Liver (tissue), 3 donors: Measurements from ENCODE around the gene TRMT44.

Source experiments
- FOXA1 ChIP-seq: IDR thresholded peaks from 2 replicates; pipeline ENCODE4 v1.6.1; 2016; ENCODE audit warnings: antibody characterized with exemption
- NR2F2 ChIP-seq: IDR thresholded peaks from 2 replicates; pipeline ENCODE4 v1.6.1; 2016; ENCODE audit warnings: antibody characterized with exemption
- YY1 ChIP-seq: IDR thresholded peaks from 2 replicates; pipeline ENCODE4 v1.6.1; 2016; ENCODE audit warnings: antibody characterized with exemption, mild to moderate bottlenecking
- TF ChIP-seq, protein P1 (sequence below): IDR thresholded peaks from 2 replicates; pipeline ENCODE4 v1.6.1; 2016; ENCODE audit warnings: antibody characterized with exemption
- TF ChIP-seq, protein P2 (sequence below): fragments of 150-350 bp; IDR thresholded peaks from 2 replicates; pipeline ENCODE4 v1.5.1; 2017; ENCODE audit warnings: improper control_type of control experiment, low read depth, low read length; ENCODE audit not compliant: missing input control
- TF ChIP-seq, protein P3 (sequence below): IDR thresholded peaks from 2 replicates; pipeline ENCODE4 v1.6.1; 2016; ENCODE audit warnings: antibody characterized with exemption
- TF ChIP-seq, protein P4 (sequence below): IDR thresholded peaks from 2 replicates; pipeline ENCODE4 v1.6.1; 2016; ENCODE audit warnings: antibody characterized with exemption
- donor health status: healthy.
- donor health status: healthy.

DNA sequence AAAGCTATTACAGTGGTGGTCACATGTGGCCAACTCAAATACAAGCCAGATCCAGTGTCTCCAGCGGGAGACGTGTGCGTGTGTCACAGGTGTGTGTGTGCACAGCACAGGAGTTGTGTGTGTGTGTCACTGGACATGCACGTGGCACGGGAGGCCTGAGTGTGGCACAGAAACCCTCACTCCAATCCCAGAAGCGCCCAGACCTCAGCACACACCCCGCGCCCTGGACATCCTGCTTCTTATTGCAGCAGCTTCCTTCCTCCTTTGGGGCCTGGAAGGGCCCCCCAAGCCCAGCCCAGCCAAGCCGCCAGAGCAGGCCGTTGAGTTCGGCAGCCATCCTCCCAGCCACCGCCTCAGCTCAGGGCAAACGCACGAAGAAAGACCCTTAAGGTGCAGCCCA, 37.9 kb upstream of the TRMT44 start:
- TF ChIP-seq, protein P1, sequence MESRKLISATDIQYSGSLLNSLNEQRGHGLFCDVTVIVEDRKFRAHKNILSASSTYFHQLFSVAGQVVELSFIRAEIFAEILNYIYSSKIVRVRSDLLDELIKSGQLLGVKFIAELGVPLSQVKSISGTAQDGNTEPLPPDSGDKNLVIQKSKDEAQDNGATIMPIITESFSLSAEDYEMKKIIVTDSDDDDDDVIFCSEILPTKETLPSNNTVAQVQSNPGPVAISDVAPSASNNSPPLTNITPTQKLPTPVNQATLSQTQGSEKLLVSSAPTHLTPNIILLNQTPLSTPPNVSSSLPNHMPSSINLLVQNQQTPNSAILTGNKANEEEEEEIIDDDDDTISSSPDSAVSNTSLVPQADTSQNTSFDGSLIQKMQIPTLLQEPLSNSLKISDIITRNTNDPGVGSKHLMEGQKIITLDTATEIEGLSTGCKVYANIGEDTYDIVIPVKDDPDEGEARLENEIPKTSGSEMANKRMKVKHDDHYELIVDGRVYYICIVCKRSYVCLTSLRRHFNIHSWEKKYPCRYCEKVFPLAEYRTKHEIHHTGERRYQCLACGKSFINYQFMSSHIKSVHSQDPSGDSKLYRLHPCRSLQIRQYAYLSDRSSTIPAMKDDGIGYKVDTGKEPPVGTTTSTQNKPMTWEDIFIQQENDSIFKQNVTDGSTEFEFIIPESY: no peak
- TF ChIP-seq, protein P2, sequence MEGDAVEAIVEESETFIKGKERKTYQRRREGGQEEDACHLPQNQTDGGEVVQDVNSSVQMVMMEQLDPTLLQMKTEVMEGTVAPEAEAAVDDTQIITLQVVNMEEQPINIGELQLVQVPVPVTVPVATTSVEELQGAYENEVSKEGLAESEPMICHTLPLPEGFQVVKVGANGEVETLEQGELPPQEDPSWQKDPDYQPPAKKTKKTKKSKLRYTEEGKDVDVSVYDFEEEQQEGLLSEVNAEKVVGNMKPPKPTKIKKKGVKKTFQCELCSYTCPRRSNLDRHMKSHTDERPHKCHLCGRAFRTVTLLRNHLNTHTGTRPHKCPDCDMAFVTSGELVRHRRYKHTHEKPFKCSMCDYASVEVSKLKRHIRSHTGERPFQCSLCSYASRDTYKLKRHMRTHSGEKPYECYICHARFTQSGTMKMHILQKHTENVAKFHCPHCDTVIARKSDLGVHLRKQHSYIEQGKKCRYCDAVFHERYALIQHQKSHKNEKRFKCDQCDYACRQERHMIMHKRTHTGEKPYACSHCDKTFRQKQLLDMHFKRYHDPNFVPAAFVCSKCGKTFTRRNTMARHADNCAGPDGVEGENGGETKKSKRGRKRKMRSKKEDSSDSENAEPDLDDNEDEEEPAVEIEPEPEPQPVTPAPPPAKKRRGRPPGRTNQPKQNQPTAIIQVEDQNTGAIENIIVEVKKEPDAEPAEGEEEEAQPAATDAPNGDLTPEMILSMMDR: no peak
- TF ChIP-seq, protein P3, sequence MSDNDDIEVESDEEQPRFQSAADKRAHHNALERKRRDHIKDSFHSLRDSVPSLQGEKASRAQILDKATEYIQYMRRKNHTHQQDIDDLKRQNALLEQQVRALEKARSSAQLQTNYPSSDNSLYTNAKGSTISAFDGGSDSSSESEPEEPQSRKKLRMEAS: no peak
- TF ChIP-seq NR2F2 (no peak), FOXA1 (no peak), YY1 (no peak)
- TF ChIP-seq, protein P4, sequence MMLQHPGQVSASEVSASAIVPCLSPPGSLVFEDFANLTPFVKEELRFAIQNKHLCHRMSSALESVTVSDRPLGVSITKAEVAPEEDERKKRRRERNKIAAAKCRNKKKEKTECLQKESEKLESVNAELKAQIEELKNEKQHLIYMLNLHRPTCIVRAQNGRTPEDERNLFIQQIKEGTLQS: no peak
